GM18507 (cell line): ENCODE results near the gene IQSEC1.

Experiments
- DNase-seq: peaks from one replicate; pipeline ENCODE4 v3.0.0; 2011; ENCODE audit warnings: low read depth; ENCODE audit not compliant: insufficient read length; ENCODE audit errors: extremely low spot score
- FAIRE-seq: peaks from 2 replicates; lab custom pipeline; 2011; peaks lifted over from hg19 to GRCh38; lab: Jason Lieb, UNC

Gene IQSEC1

DNA sequence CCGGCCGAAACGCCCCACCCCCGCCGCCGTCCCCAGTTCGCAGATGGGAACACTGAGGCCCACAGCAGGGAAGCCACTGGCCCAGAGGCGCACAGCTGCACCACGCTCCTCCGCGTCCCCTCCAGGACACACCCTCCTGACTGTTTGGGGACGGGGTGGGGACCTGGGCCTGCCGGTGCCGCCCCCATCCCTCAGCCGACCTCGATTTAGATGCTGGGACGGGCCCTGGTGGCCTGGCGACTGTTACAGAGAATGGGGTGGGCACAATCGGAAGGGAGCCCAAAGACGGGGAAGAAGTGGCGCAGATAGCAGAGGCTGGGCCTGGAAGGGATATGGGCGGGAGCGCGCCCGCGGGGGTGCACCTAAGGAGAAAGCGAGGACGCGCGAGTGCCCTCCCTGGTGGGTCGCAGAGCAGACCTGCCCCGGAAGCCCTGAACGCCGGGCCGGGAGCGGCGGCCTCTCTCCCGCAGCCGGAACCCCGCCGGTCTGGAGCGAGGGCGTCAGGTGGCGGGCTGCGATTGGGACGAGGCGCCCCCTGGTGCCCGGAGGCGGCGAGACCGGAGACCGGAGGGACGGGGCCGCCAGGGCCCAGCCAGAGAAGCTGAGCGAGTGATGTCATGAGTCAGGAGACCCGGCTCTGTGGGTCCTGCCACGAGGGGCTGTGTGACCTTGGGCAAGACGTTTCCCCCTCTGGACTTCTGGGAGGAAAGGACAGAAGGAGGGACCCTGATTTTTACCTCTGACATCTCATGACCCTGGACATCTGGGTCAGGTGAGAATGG is 78.4 kb downstream of the IQSEC1 start:
- FAIRE-seq = peak; percentile 66
- DNase-seq = peak; percentile 81

DNA sequence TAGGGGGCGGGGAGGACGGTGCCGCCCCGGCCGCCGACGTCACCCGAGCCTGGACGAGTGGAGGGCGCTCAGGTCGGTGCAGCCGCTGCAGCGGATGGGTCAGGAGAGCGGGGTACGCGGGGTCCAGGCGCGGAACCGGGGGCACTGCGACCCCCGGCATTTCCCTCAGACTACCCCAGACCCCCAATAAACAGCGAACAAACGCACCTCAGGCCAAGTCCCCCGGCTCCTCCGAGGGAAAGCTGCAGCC is 78.9 kb downstream of the IQSEC1 start:
- DNase-seq (no peak), FAIRE-seq (no peak)

DNA sequence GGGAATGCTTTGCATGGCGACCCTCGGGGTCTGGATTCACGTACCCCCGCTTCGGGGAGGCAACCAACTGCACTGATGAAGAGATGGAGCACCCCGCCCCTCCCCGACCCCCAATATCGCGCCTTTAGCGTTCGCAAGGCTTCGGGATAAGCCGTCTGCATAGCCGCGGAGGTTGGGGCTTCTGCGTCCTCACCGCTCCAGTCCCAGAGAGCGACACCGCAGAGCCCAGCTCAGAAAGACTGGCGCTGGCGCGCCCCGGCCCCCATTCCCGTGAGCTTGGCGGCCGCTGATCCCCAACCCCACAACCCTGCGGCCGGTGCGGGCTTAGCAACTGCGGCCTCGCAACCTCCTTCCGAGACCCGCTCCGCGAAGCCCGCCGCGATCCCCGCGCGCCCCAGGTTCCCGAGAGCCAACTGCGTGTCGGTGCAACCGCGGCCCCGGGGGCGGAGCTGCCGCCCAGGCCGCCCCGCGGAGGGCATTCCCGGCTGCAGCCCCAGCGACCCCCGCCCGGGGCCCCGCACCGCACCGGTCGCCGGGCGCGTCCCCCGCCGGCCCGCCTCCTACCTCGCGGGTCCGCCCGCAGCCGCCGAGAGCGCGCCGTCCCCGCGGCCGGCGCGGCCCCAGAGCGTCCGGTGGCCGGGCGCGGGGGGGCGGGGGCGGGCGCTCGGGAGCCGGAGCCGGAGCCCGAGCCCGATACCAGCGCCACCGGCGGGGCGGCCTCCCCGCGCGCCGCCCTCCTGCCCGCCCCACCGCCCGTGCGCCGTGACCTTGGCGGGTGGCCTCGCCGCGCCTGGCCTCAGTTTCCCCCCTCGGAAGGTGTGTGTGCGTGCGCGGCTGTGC is 79.5 kb downstream of the IQSEC1 start:
- no peak for DNase-seq
- no peak for FAIRE-seq

DNA sequence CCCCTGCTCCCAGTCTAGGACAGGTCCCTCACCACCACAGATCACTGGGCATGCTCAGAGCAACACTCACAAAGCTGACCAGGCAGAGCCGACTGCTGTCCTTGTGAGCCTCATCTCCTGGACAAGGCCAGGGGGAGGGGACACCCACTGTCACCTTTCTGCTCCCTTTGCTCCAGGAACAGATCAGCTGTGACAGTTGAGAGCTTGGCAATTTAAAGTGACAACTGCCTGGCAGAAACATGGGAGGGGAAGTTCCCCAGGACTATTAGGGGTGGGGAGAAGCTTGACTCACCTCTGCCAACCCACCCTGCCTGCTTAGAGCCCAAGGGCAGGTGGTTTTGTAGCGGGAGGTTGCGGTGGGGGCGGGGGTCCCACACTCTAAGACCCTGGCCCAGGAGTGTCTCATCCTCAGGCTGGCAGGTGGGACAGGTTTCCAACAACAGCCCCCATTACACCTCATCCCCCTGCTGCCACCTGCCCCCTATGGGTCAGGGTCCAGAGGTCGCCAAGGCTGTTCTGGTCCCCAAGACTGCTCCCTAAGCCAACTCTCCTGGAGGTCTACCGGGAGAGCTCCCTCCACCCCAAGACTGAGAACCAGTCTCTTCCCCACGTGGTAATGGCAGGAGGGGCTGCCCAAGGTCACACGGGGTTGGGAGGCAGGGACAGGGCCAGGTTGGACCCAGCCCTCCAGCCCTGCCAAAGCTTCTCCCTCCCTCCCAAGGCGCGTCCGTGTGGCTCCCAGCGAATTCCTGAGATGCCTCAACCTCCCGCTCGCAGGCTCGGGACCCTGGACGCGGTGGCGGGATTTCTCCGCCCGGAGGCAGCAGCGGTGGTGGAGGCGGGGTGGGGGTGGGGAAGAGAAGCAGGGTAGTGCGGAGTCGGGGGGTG is 80.4 kb downstream of the IQSEC1 start:
- DNase-seq (no peak), FAIRE-seq (no peak)

GRCh38 chr3:12991861-12992281 is 81.4 kb downstream of the IQSEC1 start:
- DNase-seq = no peak
- FAIRE-seq = no peak

DNA sequence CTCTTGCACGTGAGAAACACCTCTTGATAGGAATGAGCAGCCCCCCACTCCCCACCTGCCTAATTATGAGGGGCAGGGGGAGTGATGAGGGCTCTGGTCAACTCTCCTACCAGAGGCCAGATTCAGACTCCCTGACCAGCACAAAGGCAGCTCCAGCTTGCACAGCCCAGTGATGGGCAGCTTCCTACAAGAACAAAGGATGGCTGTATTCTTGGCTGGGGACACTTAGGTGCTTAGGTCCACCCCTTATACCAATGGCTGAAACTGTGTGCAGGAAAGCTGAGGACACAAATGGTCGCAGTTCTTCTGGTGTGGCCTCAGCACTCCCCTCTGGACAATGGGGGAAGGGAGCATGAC is 81.8 kb downstream of the IQSEC1 start:
- FAIRE-seq (no peak), DNase-seq (no peak)

GRCh38 chr3:12990781-12991480 is 82.3 kb downstream of the IQSEC1 start:
- DNase-seq (no peak), FAIRE-seq (no peak)

- FAIRE-seq (no peak), DNase-seq (no peak)
Measured at GRCh38 chr3:12990306-12990705, 82.9 kb downstream of the IQSEC1 start.

DNA sequence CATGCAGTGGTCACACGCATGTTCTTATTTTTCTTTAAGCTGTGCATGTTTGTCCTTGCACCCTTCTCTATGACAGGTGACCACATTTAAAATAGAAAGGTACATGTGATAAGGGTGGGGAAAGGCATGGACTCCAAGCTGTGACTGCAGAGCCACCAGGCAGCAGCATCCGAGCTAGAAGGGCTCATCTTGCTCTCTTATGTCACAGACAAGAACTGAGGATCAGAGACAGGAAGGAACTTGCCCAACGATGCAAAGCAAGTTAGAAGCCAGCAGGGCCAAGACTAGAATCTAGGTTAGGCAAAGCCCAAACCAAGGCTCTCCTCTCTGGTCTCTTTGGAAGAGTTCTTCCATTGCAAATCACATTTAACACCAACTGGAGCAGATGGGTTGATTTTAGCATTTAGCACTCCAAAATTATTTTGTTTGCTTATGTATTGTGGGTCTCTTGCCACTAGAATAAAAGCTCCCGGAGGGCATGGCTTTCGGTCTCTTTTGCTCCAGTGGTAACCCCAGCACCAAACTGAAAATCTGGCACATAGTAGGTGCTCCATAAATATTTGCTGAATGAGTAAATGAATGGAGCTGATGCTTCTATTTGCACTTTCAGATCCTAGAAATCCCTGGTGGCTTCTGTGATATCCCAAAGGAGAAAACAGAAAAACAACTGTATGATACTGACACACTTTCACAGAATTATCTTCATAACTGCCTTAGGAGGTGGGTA is 84.3 kb downstream of the IQSEC1 start:
- DNase-seq = no peak
- no peak for FAIRE-seq

GRCh38 chr3:12987602-12988001 is 85.6 kb downstream of the IQSEC1 start:
- DNase-seq (no peak), FAIRE-seq (peak; percentile 50)

GRCh38 chr3:12986986-12987385 is 86.2 kb downstream of the IQSEC1 start:
- FAIRE-seq (no peak), DNase-seq (no peak)

- DNase-seq (no peak), FAIRE-seq (no peak)
Measured at GRCh38 chr3:12986521-12986920, 86.7 kb downstream of the IQSEC1 start.

- FAIRE-seq (no peak), DNase-seq (no peak)
Measured at GRCh38 chr3:12986031-12986430, 87.2 kb downstream of the IQSEC1 start.

GRCh38 chr3:12985148-12985547 is 88.1 kb downstream of the IQSEC1 start:
- DNase-seq (no peak), FAIRE-seq (no peak)

DNA sequence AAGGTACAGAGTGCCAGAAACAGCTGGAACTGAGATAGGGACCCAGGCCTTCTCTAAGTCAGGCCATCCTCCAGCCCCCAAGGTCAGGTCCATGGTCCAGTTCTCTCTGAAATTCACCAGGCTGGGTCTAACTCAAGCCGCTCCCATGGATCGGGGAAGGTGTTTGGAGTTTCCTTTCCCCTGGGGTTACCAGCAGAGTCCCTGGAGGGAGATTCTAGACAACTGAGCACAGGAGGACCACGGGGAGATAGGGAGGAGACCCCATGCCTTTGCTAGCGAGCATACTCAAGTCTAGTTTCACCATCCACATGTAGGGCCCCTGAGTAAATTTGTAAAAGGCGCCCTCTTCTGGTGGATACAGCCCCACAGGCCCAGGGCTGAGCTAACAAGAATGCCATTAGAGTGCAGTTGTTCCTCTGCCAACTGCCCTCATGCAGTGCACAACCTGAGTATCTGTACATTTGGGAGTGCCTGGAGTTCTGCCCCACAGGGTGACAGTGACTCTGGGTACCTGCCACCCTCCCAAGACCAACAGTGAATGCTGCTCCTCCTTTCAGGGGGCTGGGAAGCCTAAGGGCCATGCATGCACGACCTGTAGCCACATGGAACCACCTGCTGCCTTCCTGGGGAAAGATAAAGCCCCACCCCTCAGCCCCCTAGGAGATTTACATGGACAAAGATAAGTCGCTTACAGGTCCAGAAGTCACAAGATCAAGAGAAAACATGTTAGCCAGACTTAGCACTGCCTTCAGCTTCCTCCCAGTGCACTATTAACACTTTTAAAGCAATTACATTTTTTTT is 89.0 kb downstream of the IQSEC1 start:
- FAIRE-seq = peak; percentile 74
- DNase-seq = no peak

DNA sequence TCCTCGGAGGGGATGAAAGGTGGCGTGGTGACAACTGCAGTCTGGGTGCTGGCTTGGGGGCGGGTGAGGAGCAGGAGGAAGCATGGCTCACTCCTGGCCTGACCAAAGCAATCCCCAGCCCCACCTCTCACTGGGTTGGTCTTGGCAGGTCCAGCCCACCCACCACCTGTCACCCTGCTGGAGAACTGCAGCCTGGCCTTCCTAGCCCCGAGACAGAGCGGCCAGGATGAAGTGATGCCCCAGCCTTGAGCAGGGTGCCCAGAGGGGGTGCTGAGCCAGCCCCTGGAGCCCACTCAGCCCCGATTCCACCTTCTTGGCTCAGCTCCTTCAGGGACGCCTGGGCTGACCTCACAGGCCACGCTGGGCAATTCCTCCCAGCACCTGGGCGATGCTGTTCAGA is 89.9 kb downstream of the IQSEC1 start:
- FAIRE-seq = no peak
- DNase-seq = no peak

- DNase-seq (no peak), FAIRE-seq (peak; percentile 33)
Measured at GRCh38 chr3:12982619-12983101, 90.6 kb downstream of the IQSEC1 start.
